HG02759 (cell line): ENCODE results near the gene KAT7.
"Not testable (repeated sequence)": the region's sequence is repeated elsewhere in the genome, so short reads cannot be mapped to it uniquely, and the experiment has no call there.

ENCODE experiments used
- ATAC-seq: cut with Tn5 transposase; IDR thresholded peaks from one replicate; pipeline ENCODE4 v1.9.1; 2021; ENCODE audit warnings: mild to moderate bottlenecking, moderate library complexity; ENCODE audit not compliant: unreplicated experiment

Gene KAT7

GRCh38 chr17:49788478-49789242 lies at the start of gene KAT7:
TSS of gene KAT7 (plus strand) at chr17:49788681. CDS start at chr17:49788835, 154 bp downstream.
- ATAC-seq: peak; percentile 92

GRCh38 chr17:49739641-49740271 lies 48.7 kb upstream of the KAT7 start:
- ATAC-seq: peak; percentile 58

- ATAC-seq: no peak
These were observed 47.3 kb upstream of the KAT7 start for GRCh38 chr17:49741009-49741691.

GRCh38 chr17:49741692-49742076 lies 46.8 kb upstream of the KAT7 start:
- ATAC-seq: no peak

- no peak for ATAC-seq
These were observed 46.3 kb upstream of the KAT7 start for GRCh38 chr17:49742166-49742638.

- no peak for ATAC-seq
These were observed 43.0 kb upstream of the KAT7 start for GRCh38 chr17:49745175-49746139.

- peak; percentile 62 for ATAC-seq
These were observed 41.5 kb upstream of the KAT7 start for GRCh38 chr17:49746791-49747490.

GRCh38 chr17:49747632-49748031 lies 40.8 kb upstream of the KAT7 start:
- ATAC-seq: no peak

GRCh38 chr17:49748223-49748622 lies 40.3 kb upstream of the KAT7 start:
- ATAC-seq: no peak

- peak; percentile 72 for ATAC-seq
These were observed 39.7 kb upstream of the KAT7 start for GRCh38 chr17:49748791-49749190.

- no peak for ATAC-seq
These were observed 38.8 kb upstream of the KAT7 start for GRCh38 chr17:49749730-49750129.

- no peak for ATAC-seq
These were observed 36.0 kb upstream of the KAT7 start for GRCh38 chr17:49752508-49752907.

GRCh38 chr17:49753959-49754391 lies 34.5 kb upstream of the KAT7 start:
- no peak for ATAC-seq

GRCh38 chr17:49755663-49756283 lies 32.7 kb upstream of the KAT7 start:
- ATAC-seq: no peak

GRCh38 chr17:49756323-49757150 lies 31.9 kb upstream of the KAT7 start:
- no peak for ATAC-seq

- no peak for ATAC-seq
These were observed 31.2 kb upstream of the KAT7 start for GRCh38 chr17:49757151-49757777.

GRCh38 chr17:49758464-49759010 lies 29.9 kb upstream of the KAT7 start:
- not testable (repeated sequence) for ATAC-seq

- ATAC-seq: no peak
These were observed 29.3 kb upstream of the KAT7 start for GRCh38 chr17:49759203-49759602.
